ENCODE data around the gene SPATA2. TPM values are rescaled to one million over a fixed set of nuclear protein-coding genes. Genes with fewer than 3 reads are reported as not detected.
"Not testable (repeated sequence)": the region's sequence is repeated elsewhere in the genome, so short reads cannot be mapped to it uniquely, and the experiment has no call there.

SPATA2 gene
- total RNA-seq, 1 donor from 2014 or later = 2.0 TPM

GRCh38 chr20:49901588-49901987 lies 13.7 kb downstream of the SPATA2 start:
- DNase-seq = no peak

- DNase-seq = no peak
These were observed 15.6 kb downstream of the SPATA2 start for GRCh38 chr20:49899541-49900383.

GRCh38 chr20:49896204-49896603 lies 19.1 kb downstream of the SPATA2 start:
- DNase-seq = no peak

GRCh38 chr20:49895474-49896093 lies 19.7 kb downstream of the SPATA2 start:
- not testable (repeated sequence) for DNase-seq

- DNase-seq = no peak
These were observed 21.3 kb downstream of the SPATA2 start for GRCh38 chr20:49894073-49894470.

GRCh38 chr20:49893242-49894072 lies 21.9 kb downstream of the SPATA2 start:
- DNase-seq = no peak

GRCh38 chr20:49892817-49893216 lies 22.5 kb downstream of the SPATA2 start:
- DNase-seq = no peak

- no peak for DNase-seq
These were observed 23.1 kb downstream of the SPATA2 start for GRCh38 chr20:49892260-49892659.

GRCh38 chr20:49891476-49892110 lies 23.7 kb downstream of the SPATA2 start:
- DNase-seq = no peak

GRCh38 chr20:49890471-49891361 lies 24.6 kb downstream of the SPATA2 start:
- no peak for DNase-seq

- DNase-seq = no peak
These were observed 25.4 kb downstream of the SPATA2 start for GRCh38 chr20:49889935-49890333.

GRCh38 chr20:49889001-49889934 lies 26.1 kb downstream of the SPATA2 start:
- DNase-seq = no peak

GRCh38 chr20:49888212-49889000 lies 26.9 kb downstream of the SPATA2 start:
- DNase-seq = peak; percentile 46

- DNase-seq = peak; percentile 7
These were observed 27.8 kb downstream of the SPATA2 start for GRCh38 chr20:49887251-49888211.

GRCh38 chr20:49886571-49887213 lies 28.6 kb downstream of the SPATA2 start:
- no peak for DNase-seq

GRCh38 chr20:49885558-49886332 lies 29.6 kb downstream of the SPATA2 start:
- no peak for DNase-seq
